Neuronal stem cell (in vitro differentiated cells): ENCODE data around the gene AURKAIP1.
A peak's percentile ranks its signal among the peaks of the same experiment; 100 is the strongest.

Source experiments
- DNase-seq: peaks from one replicate; pipeline ENCODE4 v3.0.0-alpha.2; 2013; ENCODE audit warnings: low spot score
- H2AFZ ChIP-seq: one replicate; pipeline ENCODE4 v1.6.1; 2013; ENCODE audit warnings: mild to moderate bottlenecking, low read length, inconsistent platforms
- H2AK5ac ChIP-seq: 2 replicates; pipeline ENCODE4 v1.6.1; 2013; ENCODE audit warnings: low read depth, mild to moderate bottlenecking, inconsistent platforms, low read length, moderate library complexity, mixed read lengths
- H2BK120ac ChIP-seq: 2 replicates; pipeline ENCODE4 v1.6.1; 2013; ENCODE audit warnings: low read depth, mild to moderate bottlenecking, inconsistent platforms, low read length, moderate library complexity, mixed read lengths
- H2BK12ac ChIP-seq: one replicate; pipeline ENCODE4 v1.6.1; 2013; ENCODE audit warnings: low read length, inconsistent platforms
- H2BK15ac ChIP-seq: 2 replicates; pipeline ENCODE4 v1.6.1; 2013; ENCODE audit warnings: mild to moderate bottlenecking, low read length, inconsistent platforms, mixed read lengths
- H2BK5ac ChIP-seq: one replicate; pipeline ENCODE4 v1.6.1; 2013; ENCODE audit warnings: inconsistent platforms, mild to moderate bottlenecking, low read length, moderate library complexity
- H3K14ac ChIP-seq: one replicate; pipeline ENCODE4 v1.6.1; 2013; ENCODE audit warnings: low read length, inconsistent platforms
- H3K18ac ChIP-seq: 2 replicates; pipeline ENCODE4 v1.6.1; 2013; ENCODE audit warnings: low read length, inconsistent platforms
- H3K23ac ChIP-seq: 2 replicates; pipeline ENCODE4 v1.6.1; 2013; ENCODE audit warnings: low read depth, mild to moderate bottlenecking, mixed read lengths, low read length, inconsistent platforms; ENCODE audit not compliant: poor library complexity
- H3K27ac ChIP-seq: replicated peaks from 3 replicates; pipeline ENCODE4 v1.5.1; 2013; ENCODE audit warnings: low read length, inconsistent platforms
- H3K27me3 ChIP-seq, 3 experiments: 2 replicates each; pipeline ENCODE4 v1.6.1; 2013; ENCODE audit warnings: low read length in 3 of 3, mild to moderate bottlenecking in 2 of 3, inconsistent platforms in 1 of 3, low read depth in 1 of 3, mixed read lengths in 1 of 3, moderate library complexity in 1 of 3; ENCODE audit not compliant: control insufficient read depth in 3 of 3, insufficient read depth in 3 of 3
- H3K36me3 ChIP-seq, 2 donors: replicated peaks in 1 of 2; 2 replicates each; pipeline ENCODE4 v1.6.1; 2013; ENCODE audit warnings: low read length in 2 of 2; ENCODE audit not compliant: control insufficient read depth in 2 of 2, insufficient read depth in 2 of 2
- H3K4ac ChIP-seq: 2 replicates; pipeline ENCODE4 v1.6.1; 2013; ENCODE audit warnings: inconsistent platforms, mild to moderate bottlenecking, low read length, moderate library complexity
- H3K4me1 ChIP-seq, 2 donors: 1 replicate in 1 of 2; 2 replicates in 1 of 2; pipeline ENCODE4 v1.6.1; 2013; ENCODE audit warnings: low read length in 2 of 2, low read depth in 1 of 2; ENCODE audit not compliant: control insufficient read depth in 2 of 2, insufficient read depth in 1 of 2
- H3K4me2 ChIP-seq: one replicate; pipeline ENCODE4 v1.6.1; 2013; ENCODE audit warnings: mild to moderate bottlenecking, low read length, inconsistent platforms; ENCODE audit not compliant: insufficient read depth, poor library complexity, severe bottlenecking
- H3K4me3 ChIP-seq, 2 donors: 2 replicates each; pipeline ENCODE4 v1.5.1; 2013; ENCODE audit warnings: low read length in 2 of 2, mild to moderate bottlenecking in 2 of 2, inconsistent platforms in 1 of 2, moderate library complexity in 1 of 2
- H3K79me1 ChIP-seq: one replicate; pipeline ENCODE4 v1.6.1; 2013; ENCODE audit warnings: low read depth, mild to moderate bottlenecking, inconsistent platforms, low read length, moderate library complexity
- H3K9ac ChIP-seq: one replicate; pipeline ENCODE4 v1.6.1; 2013; ENCODE audit warnings: mild to moderate bottlenecking, low read depth, low read length, inconsistent platforms; ENCODE audit not compliant: poor library complexity
- H3K9me3 ChIP-seq, 2 donors: replicated peaks in 1 of 2; 2 replicates each; pipeline versions ENCODE3 to v1.6.1; 2013; ENCODE audit warnings: low read length in 2 of 2, mild to moderate bottlenecking in 2 of 2, inconsistent platforms in 1 of 2, low read depth in 1 of 2, mixed read lengths in 1 of 2, moderate library complexity in 1 of 2; ENCODE audit not compliant: control insufficient read depth in 2 of 2, insufficient read depth in 1 of 2
- H4K8ac ChIP-seq: one replicate; pipeline ENCODE4 v1.6.1; 2013; ENCODE audit warnings: low read depth, mild to moderate bottlenecking, inconsistent platforms, low read length, moderate library complexity
- H4K91ac ChIP-seq: one replicate; pipeline ENCODE4 v1.6.1; 2013; ENCODE audit warnings: low read length, low read depth, mild to moderate bottlenecking, inconsistent platforms; ENCODE audit not compliant: poor library complexity
- WGBS, 2 donors: extraction: QIAGEN DNeasy Blood & Tissue Kit; methylation state at CpG; one replicate each; pipeline ENCODE4 v1.1.7; 2013; ENCODE audit warnings: missing lambda C conversion rate in 2 of 2, mixed read lengths in 1 of 2; ENCODE audit not compliant: insufficient read length in 2 of 2, insufficient replicate concordance in 1 of 2; ENCODE audit errors: extremely low coverage in 2 of 2; 5-methylcytosine and 5-hydroxymethylcytosine counted together

Gene AURKAIP1

DNA sequence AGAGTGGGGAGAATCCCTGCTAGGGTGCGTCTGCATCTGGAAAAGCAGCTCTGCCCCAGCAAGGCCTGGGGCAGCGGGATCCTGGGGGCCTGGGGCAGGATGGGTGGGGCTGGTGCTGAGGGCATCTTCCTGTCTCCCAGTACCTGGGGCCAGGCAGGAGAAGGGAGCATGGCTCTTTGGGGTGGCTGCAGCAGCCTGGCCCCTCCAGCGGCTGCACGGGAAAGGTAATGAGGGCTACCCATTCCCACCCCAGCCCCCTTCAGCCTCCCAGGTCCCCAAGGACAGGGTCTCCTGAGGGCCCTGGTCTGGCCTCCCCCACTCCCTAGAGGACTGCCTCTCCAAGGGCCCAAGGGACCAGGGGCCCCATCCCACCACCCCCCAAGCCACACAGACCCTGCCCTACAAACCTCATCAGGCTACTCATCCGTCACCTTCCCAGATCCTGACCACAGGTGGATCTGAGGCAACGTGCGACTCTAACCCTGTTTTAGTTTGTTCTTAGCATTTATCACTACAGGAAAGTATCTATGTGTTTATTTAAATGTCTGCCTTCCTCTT is 47.0 kb upstream of the AURKAIP1 start:
- H3K79me1 ChIP-seq, result peaks cover 3% of the 10 kb centered on the region
- no peak overlapping the region for H3K9ac ChIP-seq
- peak overlapping the region; percentile 66 for H3K4ac ChIP-seq
- H4K91ac ChIP-seq, result no peak overlapping the region
- no peak overlapping the region for H2AFZ ChIP-seq
- H3K27me3 ChIP-seq, result peaks cover 0 to 3% (median 0%) of the 10 kb centered on the region in 3 experiments
- H2AK5ac ChIP-seq, result peak overlapping the region; percentile 95
- peaks cover 23 to 53% of the 10 kb centered on the region in 2 donors for H3K4me1 ChIP-seq
- H2BK5ac ChIP-seq, result no peak overlapping the region
- peak overlapping the region; percentile 38 for H3K18ac ChIP-seq
- H3K9me3 ChIP-seq, result no peaks in the 10 kb centered on the region
- no peaks in the 10 kb centered on the region for H3K36me3 ChIP-seq
- H3K4me3 ChIP-seq, result no peak overlapping the region
- H3K14ac ChIP-seq, result no peak overlapping the region
- no peak overlapping the region for H3K27ac ChIP-seq
- no peak for DNase-seq
- peak overlapping the region; percentile 15 for H2BK15ac ChIP-seq
- no peak overlapping the region for H3K23ac ChIP-seq
- peak overlapping the region; percentile 73 for H2BK12ac ChIP-seq
- no peak overlapping the region for H4K8ac ChIP-seq
- H2BK120ac ChIP-seq, result no peak overlapping the region
- no CpG with 5 or more reads among the region's 7 CpGs for WGBS, 2 donors
- H3K4me2 ChIP-seq, result no peak overlapping the region

- no CpG with 5 or more reads among the region's 18 CpGs for WGBS, 2 donors
- H3K27ac ChIP-seq, result no peak within 1 kb of the TSS
Observed at GRCh38 chr1:1421147-1421906, 46.3 kb upstream of the AURKAIP1 start, which contains the start of gene ANKRD65. ANKRD65 (minus strand) TSS chr1:1421276; CDS start chr1:1421005, 271 bp downstream.

GRCh38 chr1:1420654-1421141 is 45.7 kb upstream of the AURKAIP1 start:
- Histone ChIP-seq H3K9me3 (no peaks in the 10 kb centered on the region), H3K23ac (peak overlapping the region; percentile 4), H2BK12ac (no peak overlapping the region), H2AK5ac (peak overlapping the region; percentile 95), H3K4ac (peak overlapping the region; percentile 85), H3K18ac (peak overlapping the region; percentile 93), H2BK120ac (peak overlapping the region; percentile 38), H2BK15ac (peak overlapping the region; percentile 90), H3K27ac (no peak overlapping the region), H3K14ac (peak overlapping the region; percentile 14), H2BK5ac (no peak overlapping the region), H2AFZ (peak overlapping the region; percentile 73), H3K27me3 (peaks cover 0 to 3% (median 0%) of the 10 kb centered on the region in 3 experiments), H3K4me3 (no peak overlapping the region), H4K91ac (no peak overlapping the region), H3K79me1 (peaks cover 3% of the 10 kb centered on the region), H3K9ac (peak overlapping the region; percentile 70), H4K8ac (no peak overlapping the region), H3K4me1 (peaks cover 13 to 41% of the 10 kb centered on the region in 2 donors), H3K4me2 (no peak overlapping the region), H3K36me3 (no peaks in the 10 kb centered on the region)
- no peak for DNase-seq
- WGBS, 2 donors, result no CpG with 5 or more reads among the region's 12 CpGs

More at GRCh38 chr1:1421147-1421906, 46.3 kb upstream of the AURKAIP1 start, which contains the start of gene ANKRD65:
- H3K9me3 ChIP-seq, result no peaks in the 10 kb centered on the region
- peak within 1 kb of the TSS; percentile 90 for H2BK15ac ChIP-seq
- peak within 1 kb of the TSS; percentile 90 for H4K91ac ChIP-seq
- peak within 1 kb of the TSS; percentile 45 for H3K4me2 ChIP-seq
- H3K4me1 ChIP-seq, result peaks cover 19 to 48% of the 10 kb centered on the region in 2 donors
- peak within 1 kb of the TSS; percentile 4 for H3K23ac ChIP-seq
- H2AFZ ChIP-seq, result peak within 1 kb of the TSS; percentile 73
- peak within 1 kb of the TSS; percentile 54 for H2BK5ac ChIP-seq
- no peak for DNase-seq
- H4K8ac ChIP-seq, result peak within 1 kb of the TSS; percentile 6
- H3K79me1 ChIP-seq, result peaks cover 3% of the 10 kb centered on the region
- H3K9ac ChIP-seq, result peak within 1 kb of the TSS; percentile 86
- peak within 1 kb of the TSS; percentile 85 for H3K4ac ChIP-seq
- H2BK120ac ChIP-seq, result peak within 1 kb of the TSS; percentile 38
- H2AK5ac ChIP-seq, result peak within 1 kb of the TSS; percentile 95
- H3K18ac ChIP-seq, result peak within 1 kb of the TSS; percentile 93
- peaks cover 0 to 3% (median 0%) of the 10 kb centered on the region in 3 experiments for H3K27me3 ChIP-seq
- peak within 1 kb of the TSS; percentile 14 for H3K14ac ChIP-seq
- H2BK12ac ChIP-seq, result peak within 1 kb of the TSS; percentile 73
- H3K4me3 ChIP-seq, result peak within 1 kb of the TSS in 1 of 2 donors; percentile 16
- no peaks in the 10 kb centered on the region for H3K36me3 ChIP-seq
